Measurements from ENCODE around the gene WDR13.

GRCh38 chrX:48584698-48585097 lies 12.6 kb upstream of the WDR13 start:
- no peak for TF ChIP-seq CTCF (conservative IDR thresholded peaks at IDR 0.05; ENCODE audit: low read depth, low read length)
- TF ChIP-seq EZH2phosphoT487 (IDR thresholded peaks at IDR 0.05; ENCODE audit: borderline replicate concordance, low read length): no peak
